ENCODE measurements around the gene MAGI2.
A peak's percentile ranks its signal among the peaks of the same experiment; 100 is the strongest.

Gene MAGI2

GRCh38 chr7:78151229-78151628, 1302.2 kb downstream of the MAGI2 start:
- no peak for ATAC-seq (replicated peaks)
- Mint-ChIP-seq H3K4me3 (no peak overlapping the region), H3K27me3 (peaks cover 4 to 7% of the 10 kb centered on the region in 2 donors), H3K9me3 (no peaks in the 10 kb centered on the region), H3K4me1 (no peaks in the 10 kb centered on the region), H3K36me3 (no peaks in the 10 kb centered on the region), H3K27ac (no peak overlapping the region)
- DNase-seq: no peak

- Mint-ChIP-seq H3K9me3 (no peaks in the 10 kb centered on the region), H3K4me3 (no peak overlapping the region), H3K27me3 (peaks cover 4 to 7% of the 10 kb centered on the region in 2 donors), H3K36me3 (no peaks in the 10 kb centered on the region), H3K4me1 (no peaks in the 10 kb centered on the region), H3K27ac (no peak overlapping the region)
- DNase-seq: no peak
- ATAC-seq (replicated peaks): no peak
Measured at GRCh38 chr7:78149787-78150186, 1303.7 kb downstream of the MAGI2 start.

- Mint-ChIP-seq H3K27me3 (peaks cover 4 to 7% of the 10 kb centered on the region in 2 donors), H3K9me3 (no peaks in the 10 kb centered on the region), H3K36me3 (no peaks in the 10 kb centered on the region), H3K4me3 (no peak overlapping the region), H3K4me1 (no peaks in the 10 kb centered on the region), H3K27ac (no peak overlapping the region)
- ATAC-seq (replicated peaks): no peak
- no peak for DNase-seq
Measured at GRCh38 chr7:78148166-78148894, 1305.1 kb downstream of the MAGI2 start.

GRCh38 chr7:78146546-78146945, 1306.9 kb downstream of the MAGI2 start:
- H3K9me3 Mint-ChIP-seq: no peaks in the 10 kb centered on the region
- H3K36me3 Mint-ChIP-seq: no peaks in the 10 kb centered on the region
- no peak overlapping the region for H3K27ac Mint-ChIP-seq
- H3K4me1 Mint-ChIP-seq: no peaks in the 10 kb centered on the region
- DNase-seq: no peak
- no peak overlapping the region for H3K4me3 Mint-ChIP-seq
- no peak for ATAC-seq (replicated peaks)
- peaks cover 4 to 11% of the 10 kb centered on the region in 2 donors for H3K27me3 Mint-ChIP-seq

GRCh38 chr7:78143661-78144060, 1309.8 kb downstream of the MAGI2 start:
- Mint-ChIP-seq H3K36me3 (no peaks in the 10 kb centered on the region), H3K27me3 (peaks cover 3 to 9% of the 10 kb centered on the region in 2 donors), H3K4me1 (no peaks in the 10 kb centered on the region), H3K9me3 (no peaks in the 10 kb centered on the region), H3K4me3 (no peak overlapping the region), H3K27ac (no peak overlapping the region)
- ATAC-seq (replicated peaks): no peak
- DNase-seq: no peak

GRCh38 chr7:78141522-78142281, 1311.8 kb downstream of the MAGI2 start:
- peaks cover 0 to 13% of the 10 kb centered on the region in 2 donors for H3K27me3 Mint-ChIP-seq
- ATAC-seq (replicated peaks): no peak
- H3K27ac Mint-ChIP-seq: no peak overlapping the region
- no peaks in the 10 kb centered on the region for H3K36me3 Mint-ChIP-seq
- no peaks in the 10 kb centered on the region for H3K9me3 Mint-ChIP-seq
- H3K4me3 Mint-ChIP-seq: no peak overlapping the region
- no peak for DNase-seq
- H3K4me1 Mint-ChIP-seq: no peaks in the 10 kb centered on the region

GRCh38 chr7:78140109-78140508, 1313.4 kb downstream of the MAGI2 start:
- no peak overlapping the region for H3K4me3 Mint-ChIP-seq
- peaks cover 0 to 13% of the 10 kb centered on the region in 2 donors for H3K27me3 Mint-ChIP-seq
- H3K9me3 Mint-ChIP-seq: no peaks in the 10 kb centered on the region
- H3K36me3 Mint-ChIP-seq: no peaks in the 10 kb centered on the region
- ATAC-seq (replicated peaks) (no peak), DNase-seq (no peak)
- H3K27ac Mint-ChIP-seq: no peak overlapping the region
- no peaks in the 10 kb centered on the region for H3K4me1 Mint-ChIP-seq

- H3K4me3 Mint-ChIP-seq: no peak overlapping the region
- no peak for DNase-seq
- no peaks in the 10 kb centered on the region for H3K4me1 Mint-ChIP-seq
- no peaks in the 10 kb centered on the region for H3K9me3 Mint-ChIP-seq
- no peak overlapping the region for H3K27ac Mint-ChIP-seq
- ATAC-seq (replicated peaks): no peak
- peaks cover 0 to 13% of the 10 kb centered on the region in 2 donors for H3K27me3 Mint-ChIP-seq
- no peaks in the 10 kb centered on the region for H3K36me3 Mint-ChIP-seq
Measured at GRCh38 chr7:78139335-78139734, 1314.1 kb downstream of the MAGI2 start.

GRCh38 chr7:78134774-78135173, 1318.7 kb downstream of the MAGI2 start:
- Mint-ChIP-seq H3K4me1 (no peaks in the 10 kb centered on the region), H3K9me3 (no peaks in the 10 kb centered on the region), H3K27ac (no peak overlapping the region), H3K27me3 (peaks cover 3 to 13% of the 10 kb centered on the region in 2 donors), H3K36me3 (no peaks in the 10 kb centered on the region), H3K4me3 (no peak overlapping the region)
- no peak for DNase-seq
- ATAC-seq (replicated peaks): no peak

- peaks cover 3 to 13% of the 10 kb centered on the region in 2 donors for H3K27me3 Mint-ChIP-seq
- ATAC-seq (replicated peaks): peak; percentile 38 to 50
- H3K4me1 Mint-ChIP-seq: no peaks in the 10 kb centered on the region
- no peaks in the 10 kb centered on the region for H3K36me3 Mint-ChIP-seq
- H3K9me3 Mint-ChIP-seq: no peaks in the 10 kb centered on the region
- H3K4me3 Mint-ChIP-seq: no peak overlapping the region
- no peak for DNase-seq
- no peak overlapping the region for H3K27ac Mint-ChIP-seq
Measured at GRCh38 chr7:78134256-78134655, 1319.2 kb downstream of the MAGI2 start.

GRCh38 chr7:78130446-78131215, 1322.8 kb downstream of the MAGI2 start:
- DNase-seq: no peak

GRCh38 chr7:78129865-78130264, 1323.6 kb downstream of the MAGI2 start:
- no peaks in the 10 kb centered on the region for H3K9me3 Mint-ChIP-seq
- H3K4me1 Mint-ChIP-seq: no peaks in the 10 kb centered on the region
- no peak overlapping the region for H3K4me3 Mint-ChIP-seq
- H3K27ac Mint-ChIP-seq: no peak overlapping the region
- ATAC-seq (replicated peaks) (no peak), DNase-seq (no peak)
- H3K27me3 Mint-ChIP-seq: peaks cover 3 to 4% of the 10 kb centered on the region in 2 donors
- no peaks in the 10 kb centered on the region for H3K36me3 Mint-ChIP-seq

More at GRCh38 chr7:78130446-78131215, 1322.8 kb downstream of the MAGI2 start:
- Mint-ChIP-seq H3K4me1 (no peaks in the 10 kb centered on the region), H3K9me3 (no peaks in the 10 kb centered on the region), H3K27me3 (peaks cover 3 to 4% of the 10 kb centered on the region in 2 donors), H3K36me3 (no peaks in the 10 kb centered on the region), H3K27ac (no peak overlapping the region), H3K4me3 (no peak overlapping the region)
- ATAC-seq (replicated peaks): peak in 1 of 2 donors; percentile 16

GRCh38 chr7:78127009-78127408, 1326.5 kb downstream of the MAGI2 start:
- H3K27ac Mint-ChIP-seq: no peak overlapping the region
- no peak for DNase-seq
- peaks cover under 1 to 3% of the 10 kb centered on the region in 2 donors for H3K27me3 Mint-ChIP-seq
- H3K4me1 Mint-ChIP-seq: peaks cover 0 to under 1% of the 10 kb centered on the region in 2 donors
- H3K36me3 Mint-ChIP-seq: no peaks in the 10 kb centered on the region
- H3K9me3 Mint-ChIP-seq: no peaks in the 10 kb centered on the region
- H3K4me3 Mint-ChIP-seq: no peak overlapping the region
- no peak for ATAC-seq (replicated peaks)

GRCh38 chr7:78125884-78126283, 1327.6 kb downstream of the MAGI2 start:
- no peak for DNase-seq
- H3K27me3 Mint-ChIP-seq: peaks cover 0 to 3% of the 10 kb centered on the region in 2 donors
- H3K27ac Mint-ChIP-seq: no peak overlapping the region
- no peaks in the 10 kb centered on the region for H3K9me3 Mint-ChIP-seq
- peaks cover 4 to 5% of the 10 kb centered on the region in 2 donors for H3K4me1 Mint-ChIP-seq
- H3K4me3 Mint-ChIP-seq: no peak overlapping the region
- H3K36me3 Mint-ChIP-seq: no peaks in the 10 kb centered on the region
- no peak for ATAC-seq (replicated peaks)
